IPS-20b (cell line): ENCODE results near the gene ZEB2.

Source experiments
- H3K27ac ChIP-seq: one replicate; pipeline ENCODE4 v1.5.1; 2013; ENCODE audit warnings: low read length
- H3K27me3 ChIP-seq: 2 replicates; pipeline ENCODE4 v1.6.1; 2013; ENCODE audit warnings: mild to moderate bottlenecking, low read length, inconsistent platforms; ENCODE audit not compliant: insufficient read depth
- H3K36me3 ChIP-seq: 2 replicates; pipeline ENCODE4 v1.6.1; 2013; ENCODE audit warnings: low read depth, mild to moderate bottlenecking, inconsistent platforms, low read length, moderate library complexity; ENCODE audit not compliant: insufficient read depth
- H3K4me1 ChIP-seq: 2 replicates; pipeline ENCODE4 v1.6.1; 2013; ENCODE audit warnings: mild to moderate bottlenecking, control low read depth, inconsistent platforms, low read length, moderate library complexity; ENCODE audit not compliant: insufficient read depth
- H3K4me3 ChIP-seq: 2 replicates; pipeline ENCODE4 v1.5.1; 2013; ENCODE audit warnings: mild to moderate bottlenecking, low read length, inconsistent platforms
- H3K9ac ChIP-seq: 2 replicates; pipeline ENCODE4 v1.6.1; 2013; ENCODE audit warnings: low read depth, mild to moderate bottlenecking, inconsistent platforms, low read length, moderate library complexity
- H3K9me3 ChIP-seq: 2 replicates; pipeline ENCODE4 v1.6.1; 2013; ENCODE audit warnings: mild to moderate bottlenecking, low read depth, low read length, inconsistent platforms; ENCODE audit not compliant: insufficient read depth

ZEB2 gene

DNA sequence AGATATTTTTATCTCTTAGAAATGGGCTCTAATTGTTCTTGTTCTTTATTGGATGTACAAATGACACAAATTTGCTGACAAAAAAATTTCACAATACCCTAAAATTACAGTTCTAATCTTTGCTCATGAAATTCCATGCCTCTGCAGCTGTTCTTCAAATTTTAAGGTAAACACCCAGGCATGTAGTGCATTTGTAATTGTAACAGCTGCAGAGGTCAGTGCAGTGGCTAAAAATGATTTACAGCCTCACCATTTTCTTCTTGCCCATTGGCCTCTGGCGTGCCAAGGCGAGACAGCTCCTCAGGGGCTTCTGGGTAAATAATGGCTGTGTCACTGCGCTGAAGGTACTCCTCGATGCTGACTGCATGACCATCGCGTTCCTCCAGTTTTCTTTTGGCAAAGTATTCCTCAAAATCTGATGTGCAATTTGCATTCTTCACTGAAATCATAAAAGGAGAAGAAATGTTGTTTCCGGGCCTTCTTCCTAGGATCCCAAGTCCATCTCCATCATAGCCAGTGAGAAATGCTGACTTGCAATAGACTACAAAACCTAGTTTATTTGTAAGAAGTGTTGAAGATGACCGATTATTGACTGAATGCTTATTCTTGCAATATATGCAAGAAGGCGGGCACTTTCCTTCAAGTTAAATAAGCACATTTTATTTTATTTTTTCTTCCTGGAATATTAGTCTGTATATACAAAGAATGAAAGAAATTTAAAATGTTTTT, 115.2 kb downstream of the ZEB2 start:
- Histone ChIP-seq H3K4me3 (no peak overlapping the region), H3K9ac (no peak overlapping the region), H3K4me1 (peaks cover 6% of the 10 kb centered on the region; the same call in 1 of the 2 replicates), H3K27ac (no peak overlapping the region), H3K36me3 (peaks cover 4% of the 10 kb centered on the region; the same call in 1 of the 2 replicates), H3K27me3 (no peaks in the 10 kb centered on the region), H3K9me3 (no peaks in the 10 kb centered on the region)

DNA sequence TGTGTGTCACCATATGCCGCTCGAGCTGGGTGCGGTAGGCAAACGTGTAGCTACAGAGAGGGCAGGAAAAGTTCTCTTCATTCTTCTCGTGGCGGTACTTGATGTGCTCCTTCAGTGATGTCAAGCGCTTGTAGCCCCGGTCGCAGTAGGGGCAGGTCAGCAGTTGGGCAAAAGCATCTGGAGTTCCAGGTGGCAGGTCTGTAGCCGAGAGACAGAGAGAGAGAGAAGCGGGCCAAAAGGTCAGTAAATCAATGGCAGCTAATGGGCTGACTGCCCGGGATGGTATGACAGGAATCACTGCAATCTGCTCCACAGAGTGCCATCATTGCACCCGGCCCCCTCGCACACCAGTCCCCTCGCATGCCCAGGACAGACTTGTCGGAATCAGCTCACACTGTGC, 116.0 kb downstream of the ZEB2 start:
- H3K27me3 ChIP-seq, result no peaks in the 10 kb centered on the region
- no peak overlapping the region for H3K27ac ChIP-seq
- peaks cover 6% of the 10 kb centered on the region; the same call in 1 of the 2 replicates for H3K4me1 ChIP-seq
- no peak overlapping the region for H3K4me3 ChIP-seq
- H3K36me3 ChIP-seq, result peaks cover 7% of the 10 kb centered on the region; the same call in 1 of the 2 replicates
- no peak overlapping the region for H3K9ac ChIP-seq
- H3K9me3 ChIP-seq, result no peaks in the 10 kb centered on the region

DNA sequence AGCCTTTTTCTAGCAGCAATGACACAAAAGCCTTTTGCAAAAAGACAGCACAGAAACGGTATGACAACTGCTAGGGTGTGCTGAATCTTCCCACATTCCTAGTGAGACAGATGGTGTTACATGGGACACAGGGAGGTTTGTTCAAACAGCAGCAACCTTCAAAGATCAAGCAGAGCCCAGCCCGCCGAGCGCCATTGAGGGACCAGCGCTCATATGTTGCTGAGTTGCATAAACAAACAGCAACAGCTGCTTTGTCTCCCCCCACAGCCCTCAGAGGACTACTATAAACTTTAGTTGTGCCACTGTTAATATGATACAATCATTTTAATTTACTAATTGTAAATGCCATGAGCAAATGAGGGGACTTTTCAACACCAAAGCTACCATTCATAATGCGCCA, 117.7 kb downstream of the ZEB2 start:
- Histone ChIP-seq H3K9ac (no peak overlapping the region), H3K9me3 (no peaks in the 10 kb centered on the region), H3K27me3 (no peaks in the 10 kb centered on the region), H3K4me1 (peaks cover 3% of the 10 kb centered on the region; the same call in 1 of the 2 replicates), H3K27ac (no peak overlapping the region), H3K4me3 (no peak overlapping the region), H3K36me3 (peaks cover 7% of the 10 kb centered on the region; the same call in 1 of the 2 replicates)

DNA sequence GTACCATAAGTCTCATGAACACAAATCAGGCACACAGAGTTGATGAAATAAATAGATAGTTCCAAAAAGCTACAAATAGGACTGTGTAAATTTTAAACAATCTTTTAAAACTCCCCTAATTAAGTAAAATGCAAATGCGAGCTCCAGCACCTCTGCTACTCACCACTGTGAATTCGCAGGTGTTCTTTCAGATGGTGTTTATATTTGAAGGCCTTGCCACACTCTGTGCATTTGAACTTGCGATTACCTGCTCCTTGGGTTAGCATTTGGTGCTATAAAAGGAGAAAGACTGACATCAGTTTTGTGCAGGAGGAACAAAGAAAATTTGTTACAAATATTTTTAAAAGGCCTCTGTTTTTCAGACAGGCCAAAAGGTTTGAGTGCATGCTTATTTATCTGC, 118.9 kb downstream of the ZEB2 start:
- Histone ChIP-seq H3K4me3 (no peak overlapping the region), H3K27me3 (no peaks in the 10 kb centered on the region), H3K27ac (no peak overlapping the region), H3K36me3 (peaks cover 7% of the 10 kb centered on the region; the same call in 1 of the 2 replicates), H3K9me3 (no peaks in the 10 kb centered on the region), H3K4me1 (peaks cover 3% of the 10 kb centered on the region; the same call in 1 of the 2 replicates), H3K9ac (no peak overlapping the region)

DNA sequence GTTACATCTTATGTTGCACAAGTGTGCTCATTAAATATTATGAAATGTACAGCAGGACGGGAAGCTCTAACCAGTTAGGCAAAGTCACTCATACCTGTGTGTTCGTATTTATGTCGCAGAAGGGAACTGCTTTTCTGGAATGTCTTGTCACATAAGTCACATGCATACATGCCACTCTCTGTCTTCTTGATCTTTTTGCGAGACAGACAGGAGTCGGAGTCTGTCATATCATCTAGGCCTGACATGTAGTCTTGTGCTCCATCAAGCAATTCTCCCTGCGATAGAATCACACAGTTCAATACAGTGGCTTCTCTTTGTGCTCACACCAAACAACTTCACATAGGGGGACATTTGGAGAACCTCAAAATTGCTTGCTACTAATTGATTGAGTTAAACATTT, 123.6 kb downstream of the ZEB2 start:
- no peak overlapping the region for H3K4me3 ChIP-seq
- H3K27ac ChIP-seq, result no peak overlapping the region
- no peaks in the 10 kb centered on the region for H3K9me3 ChIP-seq
- no peak overlapping the region for H3K9ac ChIP-seq
- no peaks in the 10 kb centered on the region for H3K27me3 ChIP-seq
- H3K4me1 ChIP-seq, result peaks cover 2% of the 10 kb centered on the region; the same call in 1 of the 2 replicates
- H3K36me3 ChIP-seq, result peaks cover 7% of the 10 kb centered on the region; the same call in 1 of the 2 replicates

DNA sequence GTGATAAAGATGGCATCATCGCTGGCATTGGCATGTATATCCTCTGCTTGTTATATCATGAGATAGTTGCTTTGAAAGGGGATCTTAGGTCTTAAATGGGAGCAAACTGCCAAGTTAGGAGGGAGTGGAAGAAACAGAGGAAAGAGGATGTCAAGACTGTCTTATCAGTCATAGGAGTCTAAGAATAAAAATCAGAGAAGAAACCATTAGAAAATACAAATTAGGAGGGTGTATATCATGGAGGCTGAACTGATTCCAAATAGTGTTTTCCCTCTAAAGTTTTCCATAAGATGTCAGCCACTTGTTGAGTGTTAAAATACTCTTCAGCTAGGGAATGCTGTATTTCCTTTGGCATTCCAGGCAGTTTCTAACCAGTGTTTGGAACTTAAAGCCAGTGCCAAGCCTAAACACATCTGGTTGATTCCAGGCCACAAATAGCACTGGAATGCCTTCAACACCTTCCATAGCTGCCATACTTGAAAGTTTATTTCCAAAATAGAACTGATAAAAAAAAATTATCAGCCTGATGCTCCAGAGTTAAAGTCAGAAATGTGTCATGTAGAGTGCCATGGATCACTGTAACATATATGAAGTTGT, 129.4 kb downstream of the ZEB2 start:
- no peak overlapping the region for H3K9ac ChIP-seq
- no peak overlapping the region for H3K27ac ChIP-seq
- no peak overlapping the region for H3K4me3 ChIP-seq
- H3K9me3 ChIP-seq, result no peaks in the 10 kb centered on the region
- H3K36me3 ChIP-seq, result no peaks in the 10 kb centered on the region
- no peaks in the 10 kb centered on the region for H3K4me1 ChIP-seq
- H3K27me3 ChIP-seq, result peaks cover 19% of the 10 kb centered on the region

DNA sequence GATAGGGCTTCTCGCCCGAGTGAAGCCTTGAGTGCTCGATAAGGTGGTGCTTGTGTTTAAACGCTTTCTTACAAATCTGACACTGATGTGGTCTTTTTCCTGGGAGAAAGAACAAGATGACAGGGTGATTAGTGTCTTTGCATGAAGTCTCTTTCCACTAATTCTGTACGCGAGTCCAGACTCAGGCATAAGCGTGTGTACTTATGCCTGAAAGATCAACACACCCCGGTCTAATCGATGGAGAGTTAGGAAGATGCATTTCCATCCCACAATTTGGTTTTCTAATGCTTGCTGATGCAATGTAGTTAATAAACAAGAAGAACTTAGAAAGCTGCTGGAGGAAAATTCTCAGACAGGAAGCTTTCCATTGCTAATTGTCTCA, 130.0 kb downstream of the ZEB2 start:
- no peak overlapping the region for H3K9ac ChIP-seq
- H3K27ac ChIP-seq, result no peak overlapping the region
- H3K27me3 ChIP-seq, result peaks cover 19% of the 10 kb centered on the region
- H3K9me3 ChIP-seq, result no peaks in the 10 kb centered on the region
- H3K4me1 ChIP-seq, result no peaks in the 10 kb centered on the region
- H3K4me3 ChIP-seq, result peak overlapping the region; percentile 59; the same call in 1 of the 2 replicates
- H3K36me3 ChIP-seq, result no peaks in the 10 kb centered on the region

DNA sequence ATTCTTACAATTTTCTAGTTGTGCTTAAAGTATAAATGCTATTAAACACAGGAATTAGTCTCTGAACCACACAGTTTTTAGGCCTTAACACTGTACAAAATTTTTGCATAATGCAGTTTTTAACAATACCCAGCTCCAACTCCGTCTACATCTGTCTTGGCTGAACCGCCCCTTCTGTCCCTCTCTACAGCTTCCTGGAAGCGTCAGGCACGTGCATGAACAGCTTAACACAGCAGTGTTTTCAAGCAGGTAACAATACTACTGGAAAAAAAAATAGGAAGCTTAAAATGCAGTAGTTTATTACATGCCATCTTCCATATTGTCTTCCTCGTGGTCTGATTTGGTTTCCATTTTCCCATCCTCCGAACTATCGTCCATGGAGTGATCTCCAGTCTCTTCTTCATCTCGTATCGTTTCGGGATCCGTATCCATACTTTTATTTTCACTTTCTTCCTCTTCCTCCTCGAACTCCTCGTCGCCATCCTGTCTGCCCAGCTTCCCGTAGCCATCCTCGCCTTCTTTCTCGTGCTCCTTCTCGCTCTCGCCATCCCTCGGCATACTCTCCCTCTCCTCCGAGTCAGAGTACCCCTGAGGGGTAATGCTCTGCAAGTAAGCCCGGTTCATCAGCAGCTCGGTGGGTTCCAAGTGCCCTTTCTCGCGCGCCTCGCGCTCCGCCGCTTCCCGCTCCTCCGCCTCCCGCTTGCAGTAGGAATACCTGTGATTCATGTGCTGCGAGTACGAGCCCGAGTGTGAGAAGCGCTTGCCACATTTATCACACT, 130.6 kb downstream of the ZEB2 start:
- no peak overlapping the region for H3K27ac ChIP-seq
- H3K4me3 ChIP-seq, result peak overlapping the region; percentile 59; the same call in 1 of the 2 replicates
- no peaks in the 10 kb centered on the region for H3K9me3 ChIP-seq
- no peaks in the 10 kb centered on the region for H3K36me3 ChIP-seq
- H3K27me3 ChIP-seq, result peaks cover 19% of the 10 kb centered on the region
- H3K9ac ChIP-seq, result no peak overlapping the region
- H3K4me1 ChIP-seq, result no peaks in the 10 kb centered on the region

DNA sequence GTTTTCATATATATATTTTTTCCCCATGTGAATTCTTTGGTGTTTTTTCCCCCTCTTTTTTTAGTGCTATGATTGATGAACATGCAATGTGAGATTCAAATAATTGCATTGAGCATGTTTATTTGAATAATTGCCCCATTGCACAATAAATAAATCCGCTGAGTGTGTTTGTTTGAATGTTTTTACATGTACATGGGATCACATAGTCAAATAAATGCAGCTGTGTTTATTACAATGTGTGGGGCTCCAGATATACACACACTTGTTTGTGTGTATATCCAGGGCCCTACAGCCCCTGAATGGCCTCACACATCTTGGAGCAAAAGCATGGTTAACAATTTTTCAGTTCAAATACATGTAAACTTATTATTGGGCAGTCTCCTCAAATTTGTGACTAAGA, 134.5 kb downstream of the ZEB2 start:
- Histone ChIP-seq H3K27ac (no peak overlapping the region), H3K4me3 (no peak overlapping the region), H3K4me1 (no peaks in the 10 kb centered on the region), H3K36me3 (no peaks in the 10 kb centered on the region), H3K9ac (no peak overlapping the region), H3K9me3 (no peaks in the 10 kb centered on the region), H3K27me3 (peaks cover 14% of the 10 kb centered on the region)

DNA sequence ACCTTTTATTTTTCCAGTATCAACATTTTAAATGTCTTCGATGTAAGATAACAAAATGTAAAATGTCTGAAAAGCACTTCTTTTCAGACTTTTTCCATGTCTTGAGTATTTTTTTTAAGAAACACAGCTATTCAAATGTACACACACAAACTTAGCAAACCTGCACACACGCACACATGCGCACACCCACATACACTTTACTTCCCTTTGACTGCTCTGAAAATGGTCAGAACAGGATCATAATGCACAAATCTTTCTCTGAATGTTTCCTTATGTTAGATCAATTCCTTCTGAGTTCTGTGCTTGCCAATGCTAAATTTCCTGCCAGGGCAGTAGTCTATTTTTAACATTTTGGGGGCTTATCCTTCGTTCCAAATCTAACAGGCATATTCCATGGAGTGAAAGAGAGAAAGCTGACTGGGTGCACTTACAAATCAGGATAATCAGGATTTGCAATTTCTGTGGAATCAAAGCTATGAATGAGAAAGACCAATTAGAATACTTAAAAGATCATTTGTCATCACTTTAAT, 136.3 kb downstream of the ZEB2 start:
- Histone ChIP-seq H3K27me3 (no peaks in the 10 kb centered on the region), H3K9me3 (no peaks in the 10 kb centered on the region), H3K27ac (no peak overlapping the region), H3K36me3 (no peaks in the 10 kb centered on the region), H3K4me3 (no peak overlapping the region), H3K9ac (no peak overlapping the region), H3K4me1 (no peaks in the 10 kb centered on the region)

DNA sequence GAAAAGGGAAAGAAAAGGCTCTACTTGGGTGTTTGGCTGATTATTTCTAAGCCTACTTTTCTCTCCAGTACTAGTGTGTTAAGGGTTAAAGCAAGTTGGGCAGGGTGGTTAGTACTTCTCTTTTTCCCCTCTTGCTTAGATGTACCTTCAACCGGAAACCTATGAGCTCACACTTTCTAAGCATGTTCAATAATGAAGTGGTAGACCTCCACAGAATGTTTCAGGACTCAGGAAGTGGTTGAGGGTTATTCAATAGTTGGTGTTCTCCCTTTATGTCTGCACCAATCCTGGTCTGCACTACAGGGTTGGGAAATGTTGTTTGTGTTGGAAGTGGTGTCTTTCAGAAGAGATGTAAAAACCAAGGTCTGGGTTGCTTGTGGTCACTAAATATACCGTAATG, 137.1 kb downstream of the ZEB2 start:
- Histone ChIP-seq H3K36me3 (no peaks in the 10 kb centered on the region), H3K4me3 (no peak overlapping the region), H3K9ac (no peak overlapping the region), H3K4me1 (no peaks in the 10 kb centered on the region), H3K9me3 (no peaks in the 10 kb centered on the region), H3K27ac (no peak overlapping the region), H3K27me3 (no peaks in the 10 kb centered on the region)
